HCT116 (cell line): ENCODE data around the gene IL36G. TPM values are rescaled to one million over a fixed set of nuclear protein-coding genes. Genes with fewer than 3 reads are reported as not detected.

Experiments
- ATAC-seq: fragments of 200-7000 bp; cut with Tn5 transposase; 2 replicates; pipeline ENCODE4 v1.9.1; 2020; ENCODE audit warnings: mild to moderate bottlenecking, moderate library complexity
- BruUV-seq: library from RNA; stranded (reverse); fragments of 400-500 nt; replicated peaks from 2 replicates; lab custom pipeline; 2021; lab: Mats Ljungman, UMichigan
- CTCF ChIA-PET: fragments of 300-600 bp; sonication (Branson Sonifier 250); formaldehyde crosslinking; loops from one replicate; lab custom pipeline; 2021; ENCODE audit warnings: antibody characterized with exemption; lab: Charles Lee
- POLR2A ChIA-PET: fragments of 300-600, 350-600 bp; sonication (Branson Sonifier 250); formaldehyde crosslinking; loops from one replicate; lab custom pipeline; 2021; ENCODE audit warnings: antibody characterized with exemption; lab: Charles Lee
- RAD21 ChIA-PET, 2 experiments: fragments of 300-600 bp; sonication (Branson Sonifier 250); formaldehyde crosslinking; loops; one replicate each; lab custom pipeline; 2023; ENCODE audit warnings: low total read pairs in 2 of 2; ENCODE audit not compliant: uncharacterized antibody in 2 of 2, unreplicated experiment in 2 of 2, low non-redundant PET in 1 of 2; lab: Charles Lee
- DNase-seq: peaks from one replicate; pipeline ENCODE4 v3.0.0-alpha.2; 2010; ENCODE audit warnings: low read depth, low spot score
- H2AFZ ChIP-seq: fragments of 200-600 bp; shearing (Covaris generic), sonication (generic); 2 replicates; pipeline ENCODE4 v1.6.1; 2017; ENCODE audit warnings: low read depth, mixed run types, mixed read lengths, antibody characterized with exemption, low read length; ENCODE audit not compliant: poor library complexity, severe bottlenecking
- H3K27ac ChIP-seq: 2 replicates; pipeline ENCODE4 v1.5.1; 2012; ENCODE audit warnings: low read depth, low read length
- H3K27me3 ChIP-seq: fragments of 200-600 bp; sonication (generic); 2 replicates; pipeline ENCODE4 v1.6.1; 2016; ENCODE audit warnings: mixed run types, low read length, mixed read lengths; ENCODE audit not compliant: insufficient read depth
- H3K36me3 ChIP-seq, 2 experiments: fragments of 200-500 bp in 1 of 2; fragments of 200-600 bp in 1 of 2; sonication (Bioruptor generic) in 1 of 2; sonication (generic) in 1 of 2; 2 replicates each; pipeline versions ENCODE4 v1.5.1 to v1.6.1; 2014 to 2016; ENCODE audit warnings: low read length in 2 of 2, inconsistent platforms in 1 of 2, mixed read lengths in 1 of 2, mixed run types in 1 of 2; ENCODE audit not compliant: insufficient read depth in 2 of 2, control insufficient read depth in 1 of 2
- H3K4me1 ChIP-seq, 2 experiments: fragments of 200-600 bp in 1 of 2; sonication (generic) in 1 of 2; 2 replicates each; pipeline versions ENCODE4 v1.5.1 to v1.6.1; 2012 to 2017; ENCODE audit warnings: low read length in 2 of 2, inconsistent platforms in 1 of 2, mild to moderate bottlenecking in 1 of 2, mixed read lengths in 1 of 2, mixed run types in 1 of 2, moderate library complexity in 1 of 2; ENCODE audit not compliant: insufficient read depth in 2 of 2, control insufficient read depth in 1 of 2
- H3K4me2 ChIP-seq: fragments of 200-600 bp; sonication (generic); 2 replicates; pipeline ENCODE4 v1.6.1; 2017; ENCODE audit warnings: mixed run types, low read length, mixed read lengths
- H3K4me3 ChIP-seq, 2 experiments: fragments of 200-600 bp in 1 of 2; sonication (generic) in 1 of 2; replicated peaks in 1 of 2; 2 replicates each; pipeline ENCODE4 v1.5.1; 2011 to 2016; ENCODE audit warnings: low read length in 2 of 2, control low read depth in 1 of 2, low read depth in 1 of 2, mild to moderate bottlenecking in 1 of 2, mixed read lengths in 1 of 2, mixed run types in 1 of 2
- H3K79me2 ChIP-seq: fragments of 200-600 bp; sonication (generic); 2 replicates; pipeline ENCODE4 v1.6.1; 2017; ENCODE audit warnings: mild to moderate bottlenecking, mixed run types, low read length, moderate library complexity, mixed read lengths; ENCODE audit not compliant: insufficient read depth
- H3K9ac ChIP-seq: fragments of 200-600 bp; sonication (generic); 2 replicates; pipeline ENCODE4 v1.6.1; 2016; ENCODE audit warnings: low read length, mixed read lengths
- H3K9me2 ChIP-seq: fragments of 200-600 bp; sonication (generic), shearing (Covaris generic); 2 replicates; pipeline ENCODE4 v1.6.1; 2017; ENCODE audit warnings: mixed run types, mild to moderate bottlenecking, moderate library complexity; ENCODE audit not compliant: insufficient read depth
- H3K9me3 ChIP-seq, 2 experiments: fragments of 200-500 bp in 1 of 2; fragments of 200-600 bp in 1 of 2; sonication (Bioruptor generic) in 1 of 2; sonication (generic) in 1 of 2; 2 replicates each; pipeline ENCODE4 v1.6.1; 2014 to 2017; ENCODE audit warnings: low read length in 2 of 2, mixed read lengths in 2 of 2, inconsistent platforms in 1 of 2, low read depth in 1 of 2, mild to moderate bottlenecking in 1 of 2, mixed run types in 1 of 2, moderate library complexity in 1 of 2; ENCODE audit not compliant: control insufficient read depth in 1 of 2, insufficient read depth in 1 of 2
- H4K20me1 ChIP-seq: fragments of 200-600 bp; sonication (generic), shearing (Covaris generic); 2 replicates; pipeline ENCODE4 v1.6.1; 2017; ENCODE audit warnings: mixed run types, mild to moderate bottlenecking, moderate library complexity; ENCODE audit not compliant: insufficient read depth
- CEBPB ChIP-seq: IDR thresholded peaks from 2 replicates; pipeline ENCODE4 v1.6.1; 2012; ENCODE audit warnings: low read depth
- FOSL1 ChIP-seq: IDR thresholded peaks from 2 replicates; pipeline ENCODE4 v1.6.1; 2012; ENCODE audit warnings: low read depth
- POLR2AphosphoS5 ChIP-seq: IDR thresholded peaks from 2 replicates; pipeline ENCODE4 v1.6.1; 2011; ENCODE audit warnings: mild to moderate bottlenecking, low read depth, low read length, moderate library complexity
- REST ChIP-seq: IDR thresholded peaks from 2 replicates; pipeline ENCODE4 v1.6.1; 2012; ENCODE audit warnings: low read depth
- YY1 ChIP-seq: IDR thresholded peaks from 2 replicates; pipeline ENCODE4 v1.6.1; 2011; ENCODE audit warnings: low read length, low read depth, moderate library complexity, mild to moderate bottlenecking; ENCODE audit not compliant: insufficient replicate concordance; ENCODE audit errors: extremely low read depth
- ZBTB33 ChIP-seq: IDR thresholded peaks from 2 replicates; pipeline ENCODE4 v1.6.1; 2011; ENCODE audit warnings: mild to moderate bottlenecking, low read length, moderate library complexity; ENCODE audit not compliant: insufficient replicate concordance; ENCODE audit errors: extremely low read depth
- intact Hi-C: fragments of 100-400 bp; cut with micrococcal nuclease; formaldehyde crosslinking; loops from 2 replicates; pipeline ENCODE4 v1.10.0; 2022
- total RNA-seq: library from RNA; stranded (reverse); gene quantifications from one replicate; pipeline ENCODE4 v1.2.1, GENCODE V29; 2021; ENCODE audit not compliant: unreplicated experiment

IL36G gene
- total RNA-seq, 1 experiment from 2014 or later: not detected

- TF ChIP-seq REST: no peak
- no peak for TF ChIP-seq FOSL1
- no peak for TF ChIP-seq POLR2AphosphoS5
- TF ChIP-seq CEBPB: no peak
- TF ChIP-seq ZBTB33: no peak
These were observed 32.3 kb downstream of the IL36G start (continued) for GRCh38 chr2:113010088-113010487.

GRCh38 chr2:113011108-113011507, 33.3 kb downstream of the IL36G start:
- H3K9me2 ChIP-seq: no peaks in the 10 kb centered on the region
- no TSS peak for BruUV-seq
- no peaks in the 10 kb centered on the region for H3K4me1 ChIP-seq
- no peaks in the 10 kb centered on the region for H3K27me3 ChIP-seq
- CTCF ChIA-PET: no interaction called here
- DNase-seq (no peak), ATAC-seq (no peak)
- no peaks in the 10 kb centered on the region for H3K36me3 ChIP-seq
- intact Hi-C loops: no loop called here
- no peak overlapping the region for H3K9ac ChIP-seq
- no peak overlapping the region for H3K4me3 ChIP-seq
- H3K79me2 ChIP-seq: no peaks in the 10 kb centered on the region
- H2AFZ ChIP-seq: no peak overlapping the region
- no peaks in the 10 kb centered on the region for H4K20me1 ChIP-seq
- no peaks in the 10 kb centered on the region for H3K9me3 ChIP-seq
- no peak overlapping the region for H3K27ac ChIP-seq
- H3K4me2 ChIP-seq: no peak overlapping the region
- TF ChIP-seq YY1: no peak
- RAD21 ChIA-PET: no interaction called here
- POLR2A ChIA-PET: no interaction called here
